Peyer's patch (tissue), 4 donors: ENCODE results near the gene CCNB3.

ENCODE experiments used
- CTCF ChIP-seq, 6 experiments: fragments of 450-650 bp in 4 of 6; fragments of 200-600 bp in 2 of 6; sonication (generic) in 1 of 6; IDR thresholded peaks; one replicate each; pipeline ENCODE4 v1.5.1; 2017 to 2019; ENCODE audit warnings: antibody characterized with exemption in 6 of 6, mild to moderate bottlenecking in 3 of 6, moderate library complexity in 1 of 6
- POLR2A ChIP-seq, 2 donors: fragments of 450-650 bp; IDR thresholded peaks; one replicate each; pipeline ENCODE4 v1.5.1; 2017; ENCODE audit warnings: antibody characterized with exemption in 2 of 2, mild to moderate bottlenecking in 2 of 2, moderate library complexity in 2 of 2

- TF ChIP-seq CTCF (IDR thresholded peaks at IDR 0.05) (peak in 2 of 6 experiments; percentile 9 to 38), POLR2A (IDR thresholded peaks at IDR 0.05) (no peak)
Observed at GRCh38 chrX:50211510-50211909, 6.9 kb downstream of the CCNB3 start.
